GM06990 (cell line): Measurements from ENCODE around the gene EMCN.

ENCODE experiments used
- DNase-seq: peaks from one replicate; pipeline ENCODE4 v3.0.0-alpha.2; 2011; ENCODE audit not compliant: insufficient read length; ENCODE audit errors: extremely low read depth
- H3K27me3 ChIP-seq: replicated peaks from 2 replicates; pipeline ENCODE4 v1.6.0; 2011; ENCODE audit warnings: low read length; ENCODE audit not compliant: control insufficient read depth, insufficient read depth
- H3K36me3 ChIP-seq: 2 replicates; pipeline ENCODE4 v1.5.1; 2011; ENCODE audit warnings: low read length; ENCODE audit not compliant: control insufficient read depth, insufficient read depth
- H3K4me3 ChIP-seq: replicated peaks from 2 replicates; pipeline ENCODE4 v1.5.1; 2011; ENCODE audit warnings: low read depth, mild to moderate bottlenecking, control low read depth, low read length
- CTCF ChIP-seq: IDR thresholded peaks from 2 replicates; pipeline ENCODE4 v1.5.1; 2011; ENCODE audit warnings: low read length, control low read depth, mild to moderate bottlenecking, inconsistent platforms; ENCODE audit not compliant: insufficient read depth, poor library complexity, severe bottlenecking

EMCN gene

GRCh38 chr4:100525686-100526085, 7.9 kb upstream of the EMCN start:
- DNase-seq, result no peak

GRCh38 chr4:100519205-100519604, 1.4 kb upstream of the EMCN start:
- no peak for DNase-seq
- Histone ChIP-seq H3K36me3 (no peaks in the 10 kb centered on the region), H3K27me3 (no peaks in the 10 kb centered on the region), H3K4me3 (no peak overlapping the region)
- TF ChIP-seq CTCF, result no peak

More at GRCh38 chr4:100525686-100526085, 7.9 kb upstream of the EMCN start:
- no peak overlapping the region for H3K4me3 ChIP-seq
- TF ChIP-seq CTCF, result no peak
- no peaks in the 10 kb centered on the region for H3K36me3 ChIP-seq
- H3K27me3 ChIP-seq, result no peaks in the 10 kb centered on the region

- Histone ChIP-seq H3K36me3 (no peaks in the 10 kb centered on the region), H3K4me3 (no peak overlapping the region), H3K27me3 (no peaks in the 10 kb centered on the region)
- no peak for TF ChIP-seq CTCF
- no peak for DNase-seq
Observed at GRCh38 chr4:100516225-100516624, 1.6 kb downstream of the EMCN start.

GRCh38 chr4:100511896-100512295, 5.9 kb downstream of the EMCN start:
- Histone ChIP-seq H3K27me3 (no peaks in the 10 kb centered on the region), H3K36me3 (no peaks in the 10 kb centered on the region), H3K4me3 (no peak overlapping the region)
- TF ChIP-seq CTCF, result no peak
- no peak for DNase-seq

GRCh38 chr4:100510551-100510950, 7.3 kb downstream of the EMCN start:
- Histone ChIP-seq H3K36me3 (no peaks in the 10 kb centered on the region), H3K27me3 (no peaks in the 10 kb centered on the region), H3K4me3 (no peak overlapping the region)
- DNase-seq, result no peak
- TF ChIP-seq CTCF, result no peak

- TF ChIP-seq CTCF, result no peak
- Histone ChIP-seq H3K4me3 (no peak overlapping the region), H3K36me3 (no peaks in the 10 kb centered on the region), H3K27me3 (no peaks in the 10 kb centered on the region)
- DNase-seq, result no peak
Observed at GRCh38 chr4:100509386-100509785, 8.4 kb downstream of the EMCN start.
